HepG2 (cell line): ENCODE measurements around the gene NTN3. TPM values are rescaled to one million over a fixed set of nuclear protein-coding genes. Genes with fewer than 3 reads are reported as not detected.

Experiments used
- CHCHD3 ChIP-seq: sonication (generic); formaldehyde crosslinking; IDR thresholded peaks from 2 replicates; pipeline ENCODE4 v1.8.0; 2022; ENCODE audit warnings: mild to moderate bottlenecking, missing genetic modification reagents, moderate library complexity
- HOXA5 ChIP-seq: sonication (generic); formaldehyde crosslinking; IDR thresholded peaks from 2 replicates; pipeline ENCODE4 v1.4.0; 2020; ENCODE audit warnings: missing genetic modification reagents
- MAZ ChIP-seq, 2 experiments: sonication (generic) in 1 of 2; formaldehyde crosslinking in 1 of 2; IDR thresholded peaks; 2 replicates each; pipeline versions ENCODE4 v1.5.0 to v1.6.1; 2012 to 2020; ENCODE audit warnings: low read depth in 2 of 2, mild to moderate bottlenecking in 2 of 2, borderline replicate concordance in 1 of 2, improper control_type of control experiment in 1 of 2, low read length in 1 of 2, missing genetic modification reagents in 1 of 2, moderate library complexity in 1 of 2
- SIX4 ChIP-seq: sonication (generic); formaldehyde crosslinking; IDR thresholded peaks from 2 replicates; pipeline ENCODE4 v1.4.0; 2020; ENCODE audit warnings: missing genetic modification reagents
- SP4 ChIP-seq: sonication (generic); formaldehyde crosslinking; IDR thresholded peaks from 2 replicates; pipeline ENCODE4 v1.8.1; 2023; ENCODE audit warnings: mild to moderate bottlenecking, missing genetic modification reagents
- ZNF274 ChIP-seq: sonication (generic); formaldehyde crosslinking; IDR thresholded peaks from 2 replicates; pipeline ENCODE4 v1.5.1; 2020; ENCODE audit warnings: mild to moderate bottlenecking, missing genetic modification reagents
- polyA plus RNA-seq, 8 experiments: library from polyadenylated mRNA; depleted of rRNA in 3 of 8; stranded (reverse) in 7 of 8; unstranded in 1 of 8; fragments of >200 nt; fragmentation: Illumina TruSeq in 4 of 8; extraction: Trizol in 4 of 8; gene quantifications; 2 replicates each; pipeline versions ENCODE4 v1.2.1 to v1.2.3, GENCODE V29; 2011 to 2016; ENCODE audit warnings: low read depth in 4 of 8, missing spikeins in 1 of 8, mixed read lengths in 1 of 8; ENCODE audit not compliant: insufficient read depth in 1 of 8
- total RNA-seq, 5 experiments: library from RNA; depleted of rRNA; stranded (reverse); fragments of >200 nt; fragmentation: Illumina TruSeq; extraction: Trizol; gene quantifications; 2 replicates each; pipeline ENCODE4 v1.2.3, GENCODE V29; 2016; ENCODE audit warnings: low read depth in 1 of 5
- TF ChIP-seq, protein P1 (sequence below), 2 experiments: sonication (generic) in 1 of 2; formaldehyde crosslinking in 1 of 2; IDR thresholded peaks; 2 replicates each; pipeline versions ENCODE4 v1.5.1 to v1.6.1; 2011 to 2020; ENCODE audit warnings: borderline replicate concordance in 1 of 2, low read depth in 1 of 2, low read length in 1 of 2, mild to moderate bottlenecking in 1 of 2, missing genetic modification reagents in 1 of 2, moderate library complexity in 1 of 2
- TF ChIP-seq, protein P2 (sequence below): sonication (generic); formaldehyde crosslinking; IDR thresholded peaks from 2 replicates; pipeline ENCODE4 v1.5.0; 2020; ENCODE audit warnings: missing genetic modification reagents
- TF ChIP-seq, protein P3 (sequence below): sonication (generic); formaldehyde crosslinking; IDR thresholded peaks from 2 replicates; pipeline ENCODE4 v1.8.1; 2022; ENCODE audit warnings: low read depth, mild to moderate bottlenecking, missing genetic modification reagents
- TF ChIP-seq, protein P4 (sequence below): sonication (generic); formaldehyde crosslinking; IDR thresholded peaks from 2 replicates; pipeline ENCODE4 v1.9.0; 2022; ENCODE audit warnings: missing genetic modification reagents, mild to moderate bottlenecking, borderline replicate concordance
- TF ChIP-seq, protein P5 (sequence below): IDR thresholded peaks from 2 replicates; pipeline ENCODE4 v1.6.1; 2016; ENCODE audit warnings: low read depth, borderline replicate concordance
- TF ChIP-seq, protein P6 (sequence below): sonication (generic); formaldehyde crosslinking; IDR thresholded peaks from 2 replicates; pipeline ENCODE4 v1.5.1; 2020; ENCODE audit warnings: missing genetic modification reagents, mild to moderate bottlenecking, borderline replicate concordance
- TF ChIP-seq, protein P7 (sequence below): sonication (generic); formaldehyde crosslinking; IDR thresholded peaks from 2 replicates; pipeline ENCODE4 v1.4.0; 2020; ENCODE audit warnings: mild to moderate bottlenecking, missing genetic modification reagents

The NTN3 gene
- total and polyA plus RNA-seq, 2 of the 13 experiments (the other 11 are each of a cell fraction or from before 2014, with no cell fraction given), result 0.09 to 0.20 TPM

DNA sequence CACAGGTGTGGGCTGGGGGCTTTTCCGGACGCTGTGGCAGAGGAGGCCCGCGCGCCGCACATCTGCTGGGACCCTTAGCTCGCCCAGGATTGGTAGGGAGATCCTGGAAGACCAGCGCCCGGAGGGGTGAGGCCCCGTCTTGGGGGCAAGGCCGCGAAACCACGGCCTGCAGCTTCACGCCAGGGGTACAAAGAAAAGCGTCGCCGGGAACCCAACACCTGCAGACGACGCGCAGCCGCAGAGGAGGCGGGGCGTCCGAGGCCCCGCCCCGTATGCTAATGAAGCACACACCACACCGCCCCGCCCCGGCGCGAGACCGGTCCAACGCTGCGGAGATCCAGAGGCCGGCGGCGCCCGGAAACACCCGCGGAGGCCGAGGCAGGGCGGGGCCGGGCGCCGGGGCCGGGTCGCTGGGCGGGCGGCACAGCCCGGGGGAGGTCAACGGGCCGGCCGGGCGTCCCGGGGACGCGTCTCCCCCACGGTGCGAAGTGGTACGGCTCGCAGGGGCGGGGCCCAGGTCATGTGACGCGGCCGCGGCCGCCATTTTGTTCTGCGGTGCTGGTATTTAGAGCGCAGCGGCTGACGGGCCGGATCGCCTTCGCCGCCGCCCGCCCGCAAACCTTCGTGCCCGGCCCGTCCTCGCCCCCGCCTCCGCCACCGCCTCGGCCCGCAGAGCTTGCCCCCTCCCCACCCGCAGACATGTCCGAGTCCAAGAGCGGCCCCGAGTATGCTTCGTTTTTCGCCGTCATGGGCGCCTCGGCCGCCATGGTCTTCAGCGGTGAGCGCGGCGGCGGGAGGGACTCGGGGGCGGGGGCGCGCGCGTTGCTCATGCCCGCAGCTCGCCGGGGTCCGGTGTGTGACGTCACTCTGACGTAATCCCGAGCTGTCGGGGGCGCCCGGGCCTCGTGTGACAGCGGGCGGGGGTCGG is 42.6 kb downstream of the NTN3 start, which contains the start of gene ATP6V0C (continued):
- TF ChIP-seq, protein P1, sequence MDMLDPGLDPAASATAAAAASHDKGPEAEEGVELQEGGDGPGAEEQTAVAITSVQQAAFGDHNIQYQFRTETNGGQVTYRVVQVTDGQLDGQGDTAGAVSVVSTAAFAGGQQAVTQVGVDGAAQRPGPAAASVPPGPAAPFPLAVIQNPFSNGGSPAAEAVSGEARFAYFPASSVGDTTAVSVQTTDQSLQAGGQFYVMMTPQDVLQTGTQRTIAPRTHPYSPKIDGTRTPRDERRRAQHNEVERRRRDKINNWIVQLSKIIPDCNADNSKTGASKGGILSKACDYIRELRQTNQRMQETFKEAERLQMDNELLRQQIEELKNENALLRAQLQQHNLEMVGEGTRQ (IDR thresholded peaks at IDR 0.05; ENCODE audit: low read depth, low read length), result peak; percentile 80
- TF ChIP-seq, protein P1 (CRISPR knock-in tag; IDR thresholded peaks at IDR 0.05; ENCODE audit: borderline replicate concordance), result peak; percentile 64; the same call in 1 of the 2 replicates
- TF ChIP-seq CHCHD3 (CRISPR knock-in tag), result 0 out of 2 replicates have a peak, but pooled peaks have one; percentile 85
- TF ChIP-seq, protein P2, sequence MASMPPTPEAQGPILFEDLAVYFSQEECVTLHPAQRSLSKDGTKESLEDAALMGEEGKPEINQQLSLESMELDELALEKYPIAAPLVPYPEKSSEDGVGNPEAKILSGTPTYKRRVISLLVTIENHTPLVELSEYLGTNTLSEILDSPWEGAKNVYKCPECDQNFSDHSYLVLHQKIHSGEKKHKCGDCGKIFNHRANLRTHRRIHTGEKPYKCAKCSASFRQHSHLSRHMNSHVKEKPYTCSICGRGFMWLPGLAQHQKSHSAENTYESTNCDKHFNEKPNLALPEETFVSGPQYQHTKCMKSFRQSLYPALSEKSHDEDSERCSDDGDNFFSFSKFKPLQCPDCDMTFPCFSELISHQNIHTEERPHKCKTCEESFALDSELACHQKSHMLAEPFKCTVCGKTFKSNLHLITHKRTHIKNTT (CRISPR knock-in tag), result no peak
- TF ChIP-seq, protein P3, sequence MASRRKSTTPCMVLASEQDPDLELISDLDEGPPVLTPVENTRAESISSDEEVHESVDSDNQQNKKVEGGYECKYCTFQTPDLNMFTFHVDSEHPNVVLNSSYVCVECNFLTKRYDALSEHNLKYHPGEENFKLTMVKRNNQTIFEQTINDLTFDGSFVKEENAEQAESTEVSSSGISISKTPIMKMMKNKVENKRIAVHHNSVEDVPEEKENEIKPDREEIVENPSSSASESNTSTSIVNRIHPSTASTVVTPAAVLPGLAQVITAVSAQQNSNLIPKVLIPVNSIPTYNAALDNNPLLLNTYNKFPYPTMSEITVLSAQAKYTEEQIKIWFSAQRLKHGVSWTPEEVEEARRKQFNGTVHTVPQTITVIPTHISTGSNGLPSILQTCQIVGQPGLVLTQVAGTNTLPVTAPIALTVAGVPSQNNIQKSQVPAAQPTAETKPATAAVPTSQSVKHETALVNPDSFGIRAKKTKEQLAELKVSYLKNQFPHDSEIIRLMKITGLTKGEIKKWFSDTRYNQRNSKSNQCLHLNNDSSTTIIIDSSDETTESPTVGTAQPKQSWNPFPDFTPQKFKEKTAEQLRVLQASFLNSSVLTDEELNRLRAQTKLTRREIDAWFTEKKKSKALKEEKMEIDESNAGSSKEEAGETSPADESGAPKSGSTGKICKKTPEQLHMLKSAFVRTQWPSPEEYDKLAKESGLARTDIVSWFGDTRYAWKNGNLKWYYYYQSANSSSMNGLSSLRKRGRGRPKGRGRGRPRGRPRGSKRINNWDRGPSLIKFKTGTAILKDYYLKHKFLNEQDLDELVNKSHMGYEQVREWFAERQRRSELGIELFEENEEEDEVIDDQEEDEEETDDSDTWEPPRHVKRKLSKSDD (CRISPR knock-in tag), result peak; percentile 85; the same call in 1 of the 2 replicates
- no peak for TF ChIP-seq MAZ (IDR thresholded peaks at IDR 0.05; ENCODE audit: borderline replicate concordance, low read depth, low read length)
- TF ChIP-seq MAZ (CRISPR knock-in tag; IDR thresholded peaks at IDR 0.05; ENCODE audit: low read depth), result peak; percentile 56; the same call in 1 of the 2 replicates
- peak; percentile 84 for TF ChIP-seq HOXA5 (CRISPR knock-in tag)
- TF ChIP-seq, protein P4, sequence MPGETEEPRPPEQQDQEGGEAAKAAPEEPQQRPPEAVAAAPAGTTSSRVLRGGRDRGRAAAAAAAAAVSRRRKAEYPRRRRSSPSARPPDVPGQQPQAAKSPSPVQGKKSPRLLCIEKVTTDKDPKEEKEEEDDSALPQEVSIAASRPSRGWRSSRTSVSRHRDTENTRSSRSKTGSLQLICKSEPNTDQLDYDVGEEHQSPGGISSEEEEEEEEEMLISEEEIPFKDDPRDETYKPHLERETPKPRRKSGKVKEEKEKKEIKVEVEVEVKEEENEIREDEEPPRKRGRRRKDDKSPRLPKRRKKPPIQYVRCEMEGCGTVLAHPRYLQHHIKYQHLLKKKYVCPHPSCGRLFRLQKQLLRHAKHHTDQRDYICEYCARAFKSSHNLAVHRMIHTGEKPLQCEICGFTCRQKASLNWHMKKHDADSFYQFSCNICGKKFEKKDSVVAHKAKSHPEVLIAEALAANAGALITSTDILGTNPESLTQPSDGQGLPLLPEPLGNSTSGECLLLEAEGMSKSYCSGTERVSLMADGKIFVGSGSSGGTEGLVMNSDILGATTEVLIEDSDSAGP, result peak; percentile 70; the same call in 1 of the 2 replicates
- peak; percentile 84 for TF ChIP-seq SP4 (CRISPR knock-in tag)
- TF ChIP-seq ZNF274 (CRISPR knock-in tag), result peak; percentile 32; the same call in 1 of the 2 replicates
- TF ChIP-seq, protein P5, sequence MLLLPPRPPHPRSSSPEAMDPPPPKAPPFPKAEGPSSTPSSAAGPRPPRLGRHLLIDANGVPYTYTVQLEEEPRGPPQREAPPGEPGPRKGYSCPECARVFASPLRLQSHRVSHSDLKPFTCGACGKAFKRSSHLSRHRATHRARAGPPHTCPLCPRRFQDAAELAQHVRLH (CRISPR knock-in tag), result 0 out of 2 replicates have a peak, but pooled peaks have one; percentile 31
- TF ChIP-seq SIX4 (CRISPR knock-in tag), result peak; percentile 13; the same call in 1 of the 2 replicates
- TF ChIP-seq, protein P6, sequence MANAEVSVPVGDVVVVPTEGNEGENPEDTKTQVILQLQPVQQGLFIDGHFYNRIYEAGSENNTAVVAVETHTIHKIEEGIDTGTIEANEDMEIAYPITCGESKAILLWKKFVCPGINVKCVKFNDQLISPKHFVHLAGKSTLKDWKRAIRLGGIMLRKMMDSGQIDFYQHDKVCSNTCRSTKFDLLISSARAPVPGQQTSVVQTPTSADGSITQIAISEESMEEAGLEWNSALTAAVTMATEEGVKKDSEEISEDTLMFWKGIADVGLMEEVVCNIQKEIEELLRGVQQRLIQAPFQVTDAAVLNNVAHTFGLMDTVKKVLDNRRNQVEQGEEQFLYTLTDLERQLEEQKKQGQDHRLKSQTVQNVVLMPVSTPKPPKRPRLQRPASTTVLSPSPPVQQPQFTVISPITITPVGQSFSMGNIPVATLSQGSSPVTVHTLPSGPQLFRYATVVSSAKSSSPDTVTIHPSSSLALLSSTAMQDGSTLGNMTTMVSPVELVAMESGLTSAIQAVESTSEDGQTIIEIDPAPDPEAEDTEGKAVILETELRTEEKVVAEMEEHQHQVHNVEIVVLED (CRISPR knock-in tag), result peak; percentile 29
- TF ChIP-seq, protein P7, sequence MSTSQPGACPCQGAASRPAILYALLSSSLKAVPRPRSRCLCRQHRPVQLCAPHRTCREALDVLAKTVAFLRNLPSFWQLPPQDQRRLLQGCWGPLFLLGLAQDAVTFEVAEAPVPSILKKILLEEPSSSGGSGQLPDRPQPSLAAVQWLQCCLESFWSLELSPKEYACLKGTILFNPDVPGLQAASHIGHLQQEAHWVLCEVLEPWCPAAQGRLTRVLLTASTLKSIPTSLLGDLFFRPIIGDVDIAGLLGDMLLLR (CRISPR knock-in tag), result no peak; the same call in 1 of the 2 replicates
